ENCODE measurements around the gene THAP3.

DNA sequence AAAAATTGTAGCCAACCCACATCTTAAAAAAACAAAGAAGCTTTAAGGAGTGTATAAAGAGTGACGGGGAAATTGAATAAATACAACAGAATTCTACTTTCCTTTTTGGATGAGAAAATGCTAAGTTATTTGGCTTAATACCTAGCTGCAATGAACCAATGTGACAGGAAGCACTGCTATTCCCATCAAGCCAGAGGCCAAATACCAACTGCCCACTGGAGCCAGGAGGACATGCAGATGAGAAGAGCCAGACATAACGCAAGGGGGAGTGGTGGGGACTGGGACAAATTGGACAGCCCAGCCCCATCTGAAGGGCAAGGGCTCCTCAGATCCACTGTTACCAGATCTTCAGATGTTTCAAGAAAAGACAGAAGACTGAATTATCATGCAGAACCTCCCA, 51.3 kb downstream of the THAP3 start:
- TF ChIP-seq POLR2AphosphoS5 (IDR thresholded peaks at IDR 0.05) = no peak
- TF ChIP-seq, protein P1, sequence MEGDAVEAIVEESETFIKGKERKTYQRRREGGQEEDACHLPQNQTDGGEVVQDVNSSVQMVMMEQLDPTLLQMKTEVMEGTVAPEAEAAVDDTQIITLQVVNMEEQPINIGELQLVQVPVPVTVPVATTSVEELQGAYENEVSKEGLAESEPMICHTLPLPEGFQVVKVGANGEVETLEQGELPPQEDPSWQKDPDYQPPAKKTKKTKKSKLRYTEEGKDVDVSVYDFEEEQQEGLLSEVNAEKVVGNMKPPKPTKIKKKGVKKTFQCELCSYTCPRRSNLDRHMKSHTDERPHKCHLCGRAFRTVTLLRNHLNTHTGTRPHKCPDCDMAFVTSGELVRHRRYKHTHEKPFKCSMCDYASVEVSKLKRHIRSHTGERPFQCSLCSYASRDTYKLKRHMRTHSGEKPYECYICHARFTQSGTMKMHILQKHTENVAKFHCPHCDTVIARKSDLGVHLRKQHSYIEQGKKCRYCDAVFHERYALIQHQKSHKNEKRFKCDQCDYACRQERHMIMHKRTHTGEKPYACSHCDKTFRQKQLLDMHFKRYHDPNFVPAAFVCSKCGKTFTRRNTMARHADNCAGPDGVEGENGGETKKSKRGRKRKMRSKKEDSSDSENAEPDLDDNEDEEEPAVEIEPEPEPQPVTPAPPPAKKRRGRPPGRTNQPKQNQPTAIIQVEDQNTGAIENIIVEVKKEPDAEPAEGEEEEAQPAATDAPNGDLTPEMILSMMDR (IDR thresholded peaks at IDR 0.05) = no peak
